Sigmoid colon (tissue), 3 donors: ENCODE data around the gene KIF2A.

Experiments
- POLR2A ChIP-seq, 2 donors: fragments of 450-650 bp; IDR thresholded peaks; one replicate each; pipeline ENCODE4 v1.6.1; 2016; ENCODE audit warnings: antibody characterized with exemption in 2 of 2, mild to moderate bottlenecking in 2 of 2, moderate library complexity in 2 of 2
- TF ChIP-seq, protein P1 (sequence below), 4 experiments: fragments of 450-650 bp in 3 of 4; fragments of 200-600 bp in 1 of 4; IDR thresholded peaks; one replicate each; pipeline ENCODE4 v1.5.1; 2016 to 2019; ENCODE audit warnings: antibody characterized with exemption in 4 of 4, mild to moderate bottlenecking in 3 of 4, moderate library complexity in 2 of 4

DNA sequence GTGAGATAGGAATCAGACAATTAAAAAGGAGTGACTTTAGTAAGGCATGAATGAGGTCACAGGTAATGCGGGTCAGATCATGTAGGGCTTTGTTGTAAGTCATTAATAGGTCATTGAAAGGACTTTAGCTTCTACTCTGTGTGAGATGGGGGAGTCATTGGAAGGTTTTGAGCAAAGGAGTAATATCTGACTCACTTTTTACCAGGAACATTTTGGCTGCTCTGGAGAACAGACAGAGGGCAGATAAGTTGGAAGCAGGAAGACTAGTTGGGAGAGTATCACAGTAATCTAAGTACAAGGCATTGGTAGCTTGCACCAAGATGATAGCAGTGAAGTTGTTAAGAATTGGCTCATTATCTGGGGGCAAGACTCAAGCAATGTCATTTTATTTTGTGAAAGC, 37.4 kb downstream of the KIF2A start:
- TF ChIP-seq, protein P1, sequence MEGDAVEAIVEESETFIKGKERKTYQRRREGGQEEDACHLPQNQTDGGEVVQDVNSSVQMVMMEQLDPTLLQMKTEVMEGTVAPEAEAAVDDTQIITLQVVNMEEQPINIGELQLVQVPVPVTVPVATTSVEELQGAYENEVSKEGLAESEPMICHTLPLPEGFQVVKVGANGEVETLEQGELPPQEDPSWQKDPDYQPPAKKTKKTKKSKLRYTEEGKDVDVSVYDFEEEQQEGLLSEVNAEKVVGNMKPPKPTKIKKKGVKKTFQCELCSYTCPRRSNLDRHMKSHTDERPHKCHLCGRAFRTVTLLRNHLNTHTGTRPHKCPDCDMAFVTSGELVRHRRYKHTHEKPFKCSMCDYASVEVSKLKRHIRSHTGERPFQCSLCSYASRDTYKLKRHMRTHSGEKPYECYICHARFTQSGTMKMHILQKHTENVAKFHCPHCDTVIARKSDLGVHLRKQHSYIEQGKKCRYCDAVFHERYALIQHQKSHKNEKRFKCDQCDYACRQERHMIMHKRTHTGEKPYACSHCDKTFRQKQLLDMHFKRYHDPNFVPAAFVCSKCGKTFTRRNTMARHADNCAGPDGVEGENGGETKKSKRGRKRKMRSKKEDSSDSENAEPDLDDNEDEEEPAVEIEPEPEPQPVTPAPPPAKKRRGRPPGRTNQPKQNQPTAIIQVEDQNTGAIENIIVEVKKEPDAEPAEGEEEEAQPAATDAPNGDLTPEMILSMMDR (IDR thresholded peaks at IDR 0.05), result no peak
- TF ChIP-seq POLR2A (IDR thresholded peaks at IDR 0.05), result no peak
